ENCODE results near the gene HSD17B2.
A peak's percentile ranks its signal among the peaks of the same experiment; 100 is the strongest.

The HSD17B2 gene

GRCh38 chr16:82050909-82051357, 15.9 kb downstream of the HSD17B2 start:
- DNase-seq: no peak

- DNase-seq: no peak
Observed at GRCh38 chr16:82051656-82052055, 16.6 kb downstream of the HSD17B2 start.

GRCh38 chr16:82055117-82055516, 20.1 kb downstream of the HSD17B2 start:
- DNase-seq: no peak

GRCh38 chr16:82055728-82056549, 20.9 kb downstream of the HSD17B2 start:
- no peak for DNase-seq

- DNase-seq: no peak
Observed at GRCh38 chr16:82056550-82056896, 21.5 kb downstream of the HSD17B2 start.

- no peak for DNase-seq
Observed at GRCh38 chr16:82059161-82059982, 24.3 kb downstream of the HSD17B2 start.

- DNase-seq: no peak
Observed at GRCh38 chr16:82059983-82060421, 24.9 kb downstream of the HSD17B2 start.

- no peak for DNase-seq
Observed at GRCh38 chr16:82061861-82062525, 26.9 kb downstream of the HSD17B2 start.

GRCh38 chr16:82062645-82063058, 27.6 kb downstream of the HSD17B2 start:
- DNase-seq: no peak

- DNase-seq: no peak
Observed at GRCh38 chr16:82063456-82064082, 28.5 kb downstream of the HSD17B2 start.

- DNase-seq: no peak
Observed at GRCh38 chr16:82067042-82067803, 32.2 kb downstream of the HSD17B2 start.

- DNase-seq: no peak
Observed at GRCh38 chr16:82067804-82068325, 32.8 kb downstream of the HSD17B2 start.

GRCh38 chr16:82070656-82071369, 35.8 kb downstream of the HSD17B2 start:
- DNase-seq: no peak

- DNase-seq: no peak
Observed at GRCh38 chr16:82071421-82071820, 36.4 kb downstream of the HSD17B2 start.

GRCh38 chr16:82072313-82072712, 37.3 kb downstream of the HSD17B2 start:
- DNase-seq: no peak

GRCh38 chr16:82074019-82074558, 39.0 kb downstream of the HSD17B2 start:
- no peak for DNase-seq

- peak; percentile 1 for DNase-seq
Observed at GRCh38 chr16:82078125-82078524, 43.1 kb downstream of the HSD17B2 start.

- DNase-seq: no peak
Observed at GRCh38 chr16:82079892-82080291, 44.8 kb downstream of the HSD17B2 start.

- DNase-seq: no peak
Observed at GRCh38 chr16:82081264-82081663, 46.2 kb downstream of the HSD17B2 start.

- DNase-seq: no peak
Observed at GRCh38 chr16:82082097-82082496, 47.0 kb downstream of the HSD17B2 start.

All from NCI-H1048 (cell line).